CD4-positive, alpha-beta T cell (primary cell): ENCODE results near the gene FLRT2. TPM values are rescaled to one million over a fixed set of nuclear protein-coding genes. Genes with fewer than 3 reads are reported as not detected.

Source experiments
- ATAC-seq: fragments of 200-7000 bp; cut with Tn5 transposase; one replicate; pipeline ENCODE4 v1.10.0; 2022; ENCODE audit warnings: mild to moderate bottlenecking; ENCODE audit not compliant: poor library complexity
- CTCF ChIA-PET: fragments of 350-600 bp; sonication (Branson Sonifier 250); formaldehyde crosslinking; loops from one replicate; lab custom pipeline; 2021; ENCODE audit warnings: antibody characterized with exemption, inconsistent platforms; lab: Charles Lee
- POLR2A ChIA-PET: fragments of 350-600 bp; sonication (Branson Sonifier 250); formaldehyde crosslinking; loops from one replicate; lab custom pipeline; 2021; ENCODE audit warnings: antibody characterized with exemption, inconsistent platforms; lab: Charles Lee
- DNase-seq, 14 experiments: peaks; one replicate each; pipeline ENCODE4 v3.0.0-alpha.2; 2013 to 2020; ENCODE audit warnings: mixed read lengths in 2 of 14
- H3K27ac ChIP-seq, 2 donors: one replicate each; pipeline versions ENCODE4 v1.5.1 to v1.7.0; 2013; ENCODE audit warnings: low read length in 2 of 2, low read depth in 1 of 2, mild to moderate bottlenecking in 1 of 2
- H3K27me3 ChIP-seq, 2 experiments: 1 replicate in 1 of 2; 2 replicates in 1 of 2; pipeline versions ENCODE4 v1.6.1 to v1.7.0; 2013; ENCODE audit warnings: low read length in 2 of 2, control low read depth in 1 of 2, mild to moderate bottlenecking in 1 of 2, moderate library complexity in 1 of 2; ENCODE audit not compliant: insufficient read depth in 2 of 2, control insufficient read depth in 1 of 2
- H3K36me3 ChIP-seq: one replicate; pipeline ENCODE4 v1.6.1; 2013; ENCODE audit warnings: low read length, control low read depth; ENCODE audit not compliant: insufficient read depth
- H3K4me1 ChIP-seq: one replicate; pipeline ENCODE4 v1.6.1; 2013; ENCODE audit warnings: low read length, control low read depth; ENCODE audit not compliant: insufficient read depth
- H3K4me3 ChIP-seq: one replicate; pipeline ENCODE4 v1.5.1; 2013; ENCODE audit warnings: mild to moderate bottlenecking, low read length, moderate library complexity
- H3K9me3 ChIP-seq, 2 experiments: 1 replicate in 1 of 2; 2 replicates in 1 of 2; pipeline versions ENCODE4 v1.6.1 to v1.7.0; 2013; ENCODE audit warnings: low read length in 2 of 2, mild to moderate bottlenecking in 2 of 2, control low read depth in 1 of 2, moderate library complexity in 1 of 2; ENCODE audit not compliant: control insufficient read depth in 1 of 2, insufficient read depth in 1 of 2
- H3K27ac Mint-ChIP-seq: one replicate; pipeline ENCODE4 v1.8.0; 2020; ENCODE audit warnings: mixed read lengths
- H3K27me3 Mint-ChIP-seq: one replicate; pipeline ENCODE4 v1.8.0; 2021; ENCODE audit warnings: mixed read lengths
- H3K36me3 Mint-ChIP-seq: one replicate; pipeline ENCODE4 v1.8.0; 2021; ENCODE audit warnings: low read depth, mixed read lengths
- H3K4me1 Mint-ChIP-seq: one replicate; pipeline ENCODE4 v1.8.0; 2021; ENCODE audit warnings: low read depth, mixed read lengths
- H3K4me3 Mint-ChIP-seq: one replicate; pipeline ENCODE4 v1.8.0; 2020; ENCODE audit warnings: mild to moderate bottlenecking, mixed read lengths
- H3K9me3 Mint-ChIP-seq: one replicate; pipeline ENCODE4 v1.8.0; 2020; ENCODE audit warnings: mixed read lengths
- intact Hi-C, 2 experiments: fragments of 100-400 bp; cut with DNase I in 1 of 2; cut with micrococcal nuclease in 1 of 2; formaldehyde crosslinking; loops; one replicate each; pipeline versions ENCODE4 v1.15.1 to v1.9.0; 2023 to 2025; cut with DNase I, micrococcal nuclease
- total RNA-seq, 174 experiments: library from RNA in 2 of 174; stranded (reverse) in 2 of 174; gene quantifications; one replicate each; pipeline ENCODE4 v1.2.3 and lab custom pipeline; 2021 to 2026
- TF ChIP-seq, protein P1 (sequence below): fragments of 200-600 bp; IDR thresholded peaks from one replicate; pipeline ENCODE4 v1.8.0; 2022; ENCODE audit warnings: antibody characterized with exemption, mild to moderate bottlenecking

The FLRT2 gene
- total RNA-seq, 2 experiments from 2014 or later, result not detected

DNA sequence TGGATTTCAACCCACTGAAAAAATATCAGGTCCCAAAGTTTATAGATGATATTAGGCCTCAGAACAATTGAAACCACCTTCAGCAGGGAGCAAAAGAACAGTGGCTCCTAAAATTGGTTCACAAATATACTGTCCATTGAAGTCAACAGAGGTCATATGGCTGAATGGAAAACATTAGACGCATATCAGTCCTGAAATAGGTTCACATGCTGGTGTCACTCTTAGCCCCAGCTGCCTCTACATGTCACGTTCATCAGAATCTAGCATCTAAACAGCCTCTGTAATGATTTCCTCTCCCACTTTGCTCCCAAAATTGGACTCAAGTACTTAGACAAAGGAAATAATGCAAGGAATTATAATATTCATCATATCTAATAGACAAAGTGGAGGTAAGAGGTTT, 8.7 kb downstream of the FLRT2 start:
- ATAC-seq, result no peak
- TF ChIP-seq, protein P1, sequence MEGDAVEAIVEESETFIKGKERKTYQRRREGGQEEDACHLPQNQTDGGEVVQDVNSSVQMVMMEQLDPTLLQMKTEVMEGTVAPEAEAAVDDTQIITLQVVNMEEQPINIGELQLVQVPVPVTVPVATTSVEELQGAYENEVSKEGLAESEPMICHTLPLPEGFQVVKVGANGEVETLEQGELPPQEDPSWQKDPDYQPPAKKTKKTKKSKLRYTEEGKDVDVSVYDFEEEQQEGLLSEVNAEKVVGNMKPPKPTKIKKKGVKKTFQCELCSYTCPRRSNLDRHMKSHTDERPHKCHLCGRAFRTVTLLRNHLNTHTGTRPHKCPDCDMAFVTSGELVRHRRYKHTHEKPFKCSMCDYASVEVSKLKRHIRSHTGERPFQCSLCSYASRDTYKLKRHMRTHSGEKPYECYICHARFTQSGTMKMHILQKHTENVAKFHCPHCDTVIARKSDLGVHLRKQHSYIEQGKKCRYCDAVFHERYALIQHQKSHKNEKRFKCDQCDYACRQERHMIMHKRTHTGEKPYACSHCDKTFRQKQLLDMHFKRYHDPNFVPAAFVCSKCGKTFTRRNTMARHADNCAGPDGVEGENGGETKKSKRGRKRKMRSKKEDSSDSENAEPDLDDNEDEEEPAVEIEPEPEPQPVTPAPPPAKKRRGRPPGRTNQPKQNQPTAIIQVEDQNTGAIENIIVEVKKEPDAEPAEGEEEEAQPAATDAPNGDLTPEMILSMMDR, result no peak
- no peaks in the 10 kb centered on the region for H3K9me3 ChIP-seq
- H3K27me3 ChIP-seq, result peaks cover 9 to 13% of the 10 kb centered on the region in 2 experiments
- H3K36me3 Mint-ChIP-seq, result no peaks in the 10 kb centered on the region
- H3K4me3 ChIP-seq, result no peak overlapping the region
- intact Hi-C loops, result no loop called here
- no peak overlapping the region for H3K4me3 Mint-ChIP-seq
- DNase-seq, result no peak
- POLR2A ChIA-PET, result no interaction called here
- peaks cover 6% of the 10 kb centered on the region for H3K9me3 Mint-ChIP-seq
- peaks cover 24% of the 10 kb centered on the region for H3K27me3 Mint-ChIP-seq
- H3K36me3 ChIP-seq, result no peaks in the 10 kb centered on the region
- H3K4me1 ChIP-seq, result no peaks in the 10 kb centered on the region
- no peak overlapping the region for H3K27ac Mint-ChIP-seq
- no peak overlapping the region for H3K27ac ChIP-seq
- CTCF ChIA-PET, result no interaction called here
- H3K4me1 Mint-ChIP-seq, result no peaks in the 10 kb centered on the region

DNA sequence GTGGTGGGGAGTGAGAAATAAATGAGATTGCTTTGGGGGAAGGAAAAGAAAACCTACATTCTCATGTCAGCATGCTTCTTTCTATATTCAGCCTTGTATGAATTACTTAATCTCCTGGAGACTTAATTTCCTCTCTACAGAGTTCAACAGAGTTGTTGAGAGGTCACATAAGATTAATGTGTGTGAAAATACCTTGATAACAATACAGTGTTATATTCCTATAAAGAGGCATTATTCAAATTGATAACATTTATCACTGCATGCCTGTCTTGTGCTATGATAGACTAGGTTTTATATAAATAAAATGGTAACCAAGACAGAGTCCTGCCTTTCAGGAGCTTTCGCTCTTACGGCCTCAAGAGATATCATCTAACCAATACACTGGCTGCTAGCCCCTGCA, 9.6 kb downstream of the FLRT2 start:
- Histone ChIP-seq H3K9me3 (no peaks in the 10 kb centered on the region), H3K27me3 (peaks cover 2 to 5% of the 10 kb centered on the region in 2 experiments), H3K4me1 (no peaks in the 10 kb centered on the region), H3K36me3 (no peaks in the 10 kb centered on the region), H3K4me3 (no peak overlapping the region), H3K27ac (no peak overlapping the region)
- TF ChIP-seq, protein P1, result no peak
- Mint-ChIP-seq H3K27me3 (peaks cover 16% of the 10 kb centered on the region), H3K27ac (no peak overlapping the region), H3K4me1 (no peaks in the 10 kb centered on the region), H3K4me3 (no peak overlapping the region), H3K36me3 (no peaks in the 10 kb centered on the region), H3K9me3 (peaks cover 4% of the 10 kb centered on the region)
- intact Hi-C loops, result no loop called here
- no peak for ATAC-seq
- DNase-seq, result no peak
- ChIA-PET CTCF (no interaction called here), POLR2A (no interaction called here)

DNA sequence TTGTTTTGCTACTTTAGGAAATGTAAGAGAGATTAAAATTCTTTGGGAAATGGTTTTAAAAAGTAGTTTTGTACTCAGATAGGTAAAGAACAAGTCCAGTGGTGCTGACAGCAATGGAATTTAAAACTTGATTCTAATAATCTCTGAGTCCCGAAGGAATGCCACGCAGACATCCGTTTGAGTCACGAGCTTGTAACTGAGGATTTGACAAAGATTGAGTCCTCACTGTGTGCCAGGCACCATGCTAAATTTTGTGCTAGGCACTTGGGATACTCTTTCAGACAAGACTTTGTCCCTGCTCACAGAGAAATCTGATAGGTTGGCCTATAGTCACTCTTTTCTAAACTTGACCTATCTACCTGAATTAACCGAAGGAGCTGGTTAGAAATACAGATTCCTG, 12.7 kb downstream of the FLRT2 start:
- H3K4me3 Mint-ChIP-seq, result no peak overlapping the region

More for the DNA sequence above, 12.7 kb downstream of the FLRT2 start:
- no peaks in the 10 kb centered on the region for H3K27me3 Mint-ChIP-seq
- ChIA-PET POLR2A (no interaction called here), CTCF (no interaction called here)
- H3K27me3 ChIP-seq, result no peaks in the 10 kb centered on the region
- H3K4me3 ChIP-seq, result no peak overlapping the region
- DNase-seq (no peak), ATAC-seq (no peak)
- H3K27ac Mint-ChIP-seq, result no peak overlapping the region
- intact Hi-C loops, result no loop called here
- H3K4me1 ChIP-seq, result no peaks in the 10 kb centered on the region
- no peaks in the 10 kb centered on the region for H3K4me1 Mint-ChIP-seq
- H3K36me3 Mint-ChIP-seq, result no peaks in the 10 kb centered on the region
- TF ChIP-seq, protein P1, result no peak
- H3K9me3 ChIP-seq, result no peaks in the 10 kb centered on the region
- peaks cover 4% of the 10 kb centered on the region for H3K9me3 Mint-ChIP-seq
- no peak overlapping the region for H3K27ac ChIP-seq
- H3K36me3 ChIP-seq, result no peaks in the 10 kb centered on the region
